ENCODE measurements around the gene CKS1B.

GRCh38 chr1:155012776-155013602 is 38.5 kb downstream of the CKS1B start:
- TF ChIP-seq POLR2AphosphoS5 (IDR thresholded peaks at IDR 0.05; ENCODE audit: borderline replicate concordance, low read depth, low read length) (no peak), FOXP2 (optimal IDR thresholded peaks at IDR 0.05; ENCODE audit: control extremely low read depth, extremely low read length, insufficient read depth) (no peak)
